ENCODE results near the gene GUCY2C. TPM values are rescaled to one million over a fixed set of nuclear protein-coding genes. Genes with fewer than 3 reads are reported as not detected.

The GUCY2C gene
- total RNA-seq, 6 experiments from 2014 or later, result 0.10 TPM; not detected in 5

- WGBS (ENCODE audit: insufficient coverage, low coverage, low lambda C conversion rate, missing lambda C conversion rate), result 56% methylated on average over 4 of the region's 4 CpGs
- DNase-seq (no peak), ATAC-seq (peak in 1 of 4 donors; percentile 43)
- Histone ChIP-seq H3K36me3 (no peaks in the 10 kb centered on the region), H3K4me3 (no peak overlapping the region), H3K4me1 (no peaks in the 10 kb centered on the region), H3K27me3 (no peaks in the 10 kb centered on the region), H3K9me3 (peaks cover 0 to 9% (median 3%) of the 10 kb centered on the region in 4 donors), H3K27ac (no peak overlapping the region)
- TF ChIP-seq CTCF (IDR thresholded peaks at IDR 0.05), result no peak
- TF ChIP-seq POLR2A (IDR thresholded peaks at IDR 0.05), result no peak
- intact Hi-C loops (cut with DNase I), result no loop called here
Observed at GRCh38 chr12:14601692-14602478, 94.5 kb downstream of the GUCY2C start.

- H3K27me3 ChIP-seq, result no peaks in the 10 kb centered on the region
- H3K9me3 ChIP-seq, result no peaks in the 10 kb centered on the region
- intact Hi-C loops (cut with DNase I), result no loop called here
- DNase-seq (no peak), ATAC-seq (no peak)
- no peaks in the 10 kb centered on the region for H3K36me3 ChIP-seq
- H3K27ac ChIP-seq, result no peak overlapping the region
- TF ChIP-seq CTCF (IDR thresholded peaks at IDR 0.05) (no peak), POLR2A (IDR thresholded peaks at IDR 0.05) (no peak)
- 86% methylated on average over 3 of the region's 3 CpGs for WGBS (ENCODE audit: insufficient coverage, low coverage, low lambda C conversion rate, missing lambda C conversion rate)
- no peak overlapping the region for H3K4me3 ChIP-seq
- H3K4me1 ChIP-seq, result no peaks in the 10 kb centered on the region
Observed at GRCh38 chr12:14597480-14597879, 98.9 kb downstream of the GUCY2C start.

GRCh38 chr12:14591719-14592118 lies 104.7 kb downstream of the GUCY2C start:
- Histone ChIP-seq H3K27ac (no peak overlapping the region), H3K36me3 (no peaks in the 10 kb centered on the region), H3K4me3 (no peak overlapping the region), H3K4me1 (no peaks in the 10 kb centered on the region), H3K9me3 (no peaks in the 10 kb centered on the region), H3K27me3 (no peaks in the 10 kb centered on the region)
- TF ChIP-seq CTCF (IDR thresholded peaks at IDR 0.05) (no peak), POLR2A (IDR thresholded peaks at IDR 0.05) (no peak)
- DNase-seq, result no peak
- intact Hi-C loops (cut with DNase I), result no loop called here
- WGBS (ENCODE audit: insufficient coverage, low coverage, low lambda C conversion rate, missing lambda C conversion rate), result 32% methylated on average over 1 of the region's 1 CpG
- ATAC-seq, result no peak

DNA sequence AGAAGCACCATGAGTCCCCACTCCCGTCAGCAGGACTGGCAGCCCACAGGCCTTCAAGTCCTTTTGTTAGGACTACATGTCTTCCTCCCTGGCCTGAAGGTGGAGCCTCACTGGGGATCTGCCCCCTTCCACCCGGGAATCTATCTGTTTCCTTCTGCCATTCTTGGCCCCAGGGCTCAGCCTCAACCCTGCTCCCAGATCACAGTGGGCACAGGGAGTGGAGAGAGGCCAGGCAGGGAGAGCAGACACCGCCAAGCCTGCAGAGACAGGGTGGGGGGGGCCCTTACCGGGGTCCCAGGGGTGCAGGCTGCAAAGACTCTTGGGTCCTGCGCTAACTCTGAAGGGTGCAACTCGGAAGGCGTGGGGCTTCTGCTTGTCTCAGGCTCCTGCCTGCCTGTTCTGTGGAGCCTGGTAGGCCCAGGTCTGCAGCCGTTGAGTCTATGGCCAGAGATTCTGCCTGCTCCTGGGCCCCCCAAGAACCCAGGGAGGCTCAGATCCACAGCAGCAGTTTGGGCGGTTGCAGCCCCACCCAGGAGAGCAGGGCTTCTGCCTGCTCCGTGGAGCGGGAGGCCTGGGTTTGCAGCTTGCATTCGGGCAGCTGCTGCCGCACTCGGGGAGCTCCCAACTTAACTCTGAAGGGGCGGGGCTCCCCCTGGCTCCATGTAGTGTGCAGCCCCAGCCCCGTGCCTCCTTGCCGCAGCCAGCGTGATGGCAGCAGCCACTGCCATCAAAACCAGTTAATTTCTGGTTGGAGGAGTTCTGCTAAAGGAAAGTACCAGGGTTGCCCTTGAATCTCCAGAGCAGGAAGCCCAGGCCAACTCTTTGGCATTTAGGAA lies 107.0 kb downstream of the GUCY2C start:
- no peak for DNase-seq
- H3K27ac ChIP-seq, result no peak overlapping the region
- ATAC-seq, result peak in 1 of 4 donors; percentile 14
- H3K9me3 ChIP-seq, result no peaks in the 10 kb centered on the region
- intact Hi-C loops (cut with DNase I), result no loop called here
- H3K4me3 ChIP-seq, result no peak overlapping the region
- H3K4me1 ChIP-seq, result no peaks in the 10 kb centered on the region
- H3K36me3 ChIP-seq, result no peaks in the 10 kb centered on the region
- no peaks in the 10 kb centered on the region for H3K27me3 ChIP-seq
- WGBS (ENCODE audit: insufficient coverage, low coverage, low lambda C conversion rate, missing lambda C conversion rate), result 83% methylated on average over 2 of the region's 18 CpGs
- no peak for TF ChIP-seq POLR2A (IDR thresholded peaks at IDR 0.05)
- no peak for TF ChIP-seq CTCF (IDR thresholded peaks at IDR 0.05)
